ENCODE measurements around the gene CTDP1.

DNA sequence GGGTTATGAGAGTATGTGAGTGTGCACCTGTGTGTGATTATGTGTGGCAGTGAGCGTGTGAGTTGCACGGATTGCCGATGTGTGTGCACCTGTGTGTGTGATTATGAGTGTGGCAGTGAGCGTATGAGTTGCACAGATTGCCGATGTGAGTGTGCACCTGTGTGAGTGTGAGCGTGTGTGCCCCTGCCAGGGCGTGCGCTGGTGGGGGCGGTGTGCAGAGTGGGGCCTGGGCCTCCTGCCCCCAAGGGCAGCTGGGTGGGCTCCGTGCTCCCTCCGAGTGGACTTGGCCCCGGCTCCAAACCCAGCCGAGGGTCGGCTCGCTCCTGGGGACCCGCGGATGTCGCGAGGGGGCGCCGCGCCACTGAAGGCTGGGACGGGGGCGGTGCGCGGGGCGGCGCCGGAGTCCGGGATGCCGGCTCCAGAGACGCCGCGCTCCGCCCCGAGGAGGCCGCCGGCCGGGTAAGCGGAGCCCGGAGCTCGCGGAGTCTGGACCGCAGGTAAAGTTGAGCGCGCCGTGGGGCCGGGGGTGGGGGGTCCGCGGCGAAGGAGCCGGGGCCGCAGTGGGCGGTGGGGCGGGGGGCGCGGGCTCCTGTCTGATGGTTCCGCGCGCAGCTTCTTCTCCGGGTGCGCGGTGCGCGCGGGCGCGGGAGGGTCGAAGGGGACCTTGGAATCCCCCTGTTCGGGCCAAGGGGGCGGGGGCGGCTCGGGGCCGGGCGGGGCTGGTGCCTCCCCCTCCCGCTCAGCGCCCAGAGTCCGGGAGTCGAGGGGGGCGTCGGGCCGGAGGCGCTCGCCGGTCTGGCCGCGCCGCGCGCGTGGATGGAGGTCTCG is 118.1 kb downstream of the CTDP1 start, which contains the start of gene KCNG2:
- TF ChIP-seq, protein P1, sequence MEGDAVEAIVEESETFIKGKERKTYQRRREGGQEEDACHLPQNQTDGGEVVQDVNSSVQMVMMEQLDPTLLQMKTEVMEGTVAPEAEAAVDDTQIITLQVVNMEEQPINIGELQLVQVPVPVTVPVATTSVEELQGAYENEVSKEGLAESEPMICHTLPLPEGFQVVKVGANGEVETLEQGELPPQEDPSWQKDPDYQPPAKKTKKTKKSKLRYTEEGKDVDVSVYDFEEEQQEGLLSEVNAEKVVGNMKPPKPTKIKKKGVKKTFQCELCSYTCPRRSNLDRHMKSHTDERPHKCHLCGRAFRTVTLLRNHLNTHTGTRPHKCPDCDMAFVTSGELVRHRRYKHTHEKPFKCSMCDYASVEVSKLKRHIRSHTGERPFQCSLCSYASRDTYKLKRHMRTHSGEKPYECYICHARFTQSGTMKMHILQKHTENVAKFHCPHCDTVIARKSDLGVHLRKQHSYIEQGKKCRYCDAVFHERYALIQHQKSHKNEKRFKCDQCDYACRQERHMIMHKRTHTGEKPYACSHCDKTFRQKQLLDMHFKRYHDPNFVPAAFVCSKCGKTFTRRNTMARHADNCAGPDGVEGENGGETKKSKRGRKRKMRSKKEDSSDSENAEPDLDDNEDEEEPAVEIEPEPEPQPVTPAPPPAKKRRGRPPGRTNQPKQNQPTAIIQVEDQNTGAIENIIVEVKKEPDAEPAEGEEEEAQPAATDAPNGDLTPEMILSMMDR (tag by site-specific recombination; IDR thresholded peaks at IDR 0.05): peak; percentile 76
- TF ChIP-seq ZBTB8A (tag by site-specific recombination; IDR thresholded peaks at IDR 0.05): no peak
- TF ChIP-seq, protein P2, sequence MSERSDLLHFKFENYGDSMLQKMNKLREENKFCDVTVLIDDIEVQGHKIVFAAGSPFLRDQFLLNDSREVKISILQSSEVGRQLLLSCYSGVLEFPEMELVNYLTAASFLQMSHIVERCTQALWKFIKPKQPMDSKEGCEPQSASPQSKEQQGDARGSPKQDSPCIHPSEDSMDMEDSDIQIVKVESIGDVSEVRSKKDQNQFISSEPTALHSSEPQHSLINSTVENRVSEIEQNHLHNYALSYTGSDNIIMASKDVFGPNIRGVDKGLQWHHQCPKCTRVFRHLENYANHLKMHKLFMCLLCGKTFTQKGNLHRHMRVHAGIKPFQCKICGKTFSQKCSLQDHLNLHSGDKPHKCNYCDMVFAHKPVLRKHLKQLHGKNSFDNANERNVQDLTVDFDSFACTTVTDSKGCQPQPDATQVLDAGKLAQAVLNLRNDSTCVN (tag by site-specific recombination; optimal IDR thresholded peaks at IDR 0.05): peak; percentile 40

Measured in HEK293 (cell line).